Keratinocyte (primary cell): ENCODE results near the gene MARCHF9.

Experiments
- EZH2 ChIP-seq: IDR thresholded peaks from one replicate; pipeline ENCODE4 v1.6.1; 2012; ENCODE audit warnings: inconsistent platforms, mild to moderate bottlenecking, low read length, moderate library complexity
- TF ChIP-seq, protein P1 (sequence below), 3 experiments: IDR thresholded peaks in 1 of 3; conservative IDR thresholded peaks in 1 of 3; optimal IDR thresholded peaks in 1 of 3; 2 replicates in 2 of 3; 3 replicates in 1 of 3; pipeline versions ENCODE3 to v1.5.1; 2011; ENCODE audit warnings: low read length in 3 of 3, mild to moderate bottlenecking in 3 of 3, moderate library complexity in 2 of 3, control low read depth in 1 of 3, inconsistent platforms in 1 of 3; ENCODE audit not compliant: insufficient read depth in 2 of 3; ENCODE audit errors: extremely low read depth in 1 of 3

DNA sequence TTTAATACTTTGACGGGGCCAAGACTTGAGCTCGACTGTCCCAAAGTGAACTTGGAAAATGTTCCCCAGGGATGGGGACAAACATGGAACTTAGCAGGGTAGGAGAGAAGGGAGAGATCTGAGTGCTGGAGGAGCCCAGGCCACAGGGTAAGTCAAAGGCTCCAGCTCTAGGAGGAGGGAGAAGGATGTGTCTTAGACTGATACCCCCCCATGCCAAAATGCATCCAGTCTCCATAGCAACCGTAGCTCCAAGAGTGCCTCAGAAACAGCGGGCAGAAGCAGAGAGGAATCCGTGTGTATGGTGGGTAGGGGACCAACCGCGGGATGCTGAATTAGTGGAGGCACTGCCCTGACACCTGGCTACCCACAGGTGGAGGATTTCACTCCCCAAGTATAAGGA is 15.5 kb upstream of the MARCHF9 start:
- peak; percentile 80 for TF ChIP-seq EZH2
- TF ChIP-seq, protein P1, sequence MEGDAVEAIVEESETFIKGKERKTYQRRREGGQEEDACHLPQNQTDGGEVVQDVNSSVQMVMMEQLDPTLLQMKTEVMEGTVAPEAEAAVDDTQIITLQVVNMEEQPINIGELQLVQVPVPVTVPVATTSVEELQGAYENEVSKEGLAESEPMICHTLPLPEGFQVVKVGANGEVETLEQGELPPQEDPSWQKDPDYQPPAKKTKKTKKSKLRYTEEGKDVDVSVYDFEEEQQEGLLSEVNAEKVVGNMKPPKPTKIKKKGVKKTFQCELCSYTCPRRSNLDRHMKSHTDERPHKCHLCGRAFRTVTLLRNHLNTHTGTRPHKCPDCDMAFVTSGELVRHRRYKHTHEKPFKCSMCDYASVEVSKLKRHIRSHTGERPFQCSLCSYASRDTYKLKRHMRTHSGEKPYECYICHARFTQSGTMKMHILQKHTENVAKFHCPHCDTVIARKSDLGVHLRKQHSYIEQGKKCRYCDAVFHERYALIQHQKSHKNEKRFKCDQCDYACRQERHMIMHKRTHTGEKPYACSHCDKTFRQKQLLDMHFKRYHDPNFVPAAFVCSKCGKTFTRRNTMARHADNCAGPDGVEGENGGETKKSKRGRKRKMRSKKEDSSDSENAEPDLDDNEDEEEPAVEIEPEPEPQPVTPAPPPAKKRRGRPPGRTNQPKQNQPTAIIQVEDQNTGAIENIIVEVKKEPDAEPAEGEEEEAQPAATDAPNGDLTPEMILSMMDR (optimal IDR thresholded peaks at IDR 0.05 in 1 of 3, IDR thresholded peaks at IDR 0.05 in 1 of 3, conservative IDR thresholded peaks at IDR 0.05 in 1 of 3; ENCODE audit: extremely low read depth in 1 of 3, insufficient read depth in 2 of 3, low read length in 3 of 3) = no peak
